Measurements from ENCODE around the gene SERPINA1. TPM values are rescaled to one million over a fixed set of nuclear protein-coding genes. Genes with fewer than 3 reads are reported as not detected.

Gene SERPINA1
- total and polyA plus RNA-seq, 2 donors (not counting 1 experiment from before 2014, with no cell fraction given) = 0.69 to 6.8 TPM

- H3K9me3 Mint-ChIP-seq (ENCODE audit: insufficient read depth) = no peaks in the 10 kb centered on the region
- WGBS (ENCODE audit: insufficient coverage) = 83% methylated on average over 17 of the region's 18 CpGs
These were observed 5.4 kb downstream of the SERPINA1 start for GRCh38 chr14:94382716-94383596.

More at GRCh38 chr14:94382716-94383596, 5.4 kb downstream of the SERPINA1 start:
- no peak overlapping the region for H3K4me2 ChIP-seq (replicated peaks; ENCODE audit: low read depth, low read length, poor library complexity, severe bottlenecking)
- no peaks in the 10 kb centered on the region for H3K27me3 ChIP-seq (replicated peaks in 1 of 4; ENCODE audit: control extremely low read depth in 1 of 4, control insufficient read depth in 3 of 4, insufficient read depth in 4 of 4, low read length in 3 of 4)
- intact Hi-C loops (cut with micrococcal nuclease) = no loop called here
- no peaks in the 10 kb centered on the region for H3K36me3 ChIP-seq (replicated peaks in 1 of 2; ENCODE audit: control extremely low read depth in 1 of 2, control insufficient read depth in 1 of 2, extremely low read depth in 1 of 2, insufficient read depth in 2 of 2, low read length in 1 of 2)
- no peak overlapping the region for H3K27ac Mint-ChIP-seq
- H3K4me1 Mint-ChIP-seq = no peaks in the 10 kb centered on the region
- TF ChIP-seq, protein P1, sequence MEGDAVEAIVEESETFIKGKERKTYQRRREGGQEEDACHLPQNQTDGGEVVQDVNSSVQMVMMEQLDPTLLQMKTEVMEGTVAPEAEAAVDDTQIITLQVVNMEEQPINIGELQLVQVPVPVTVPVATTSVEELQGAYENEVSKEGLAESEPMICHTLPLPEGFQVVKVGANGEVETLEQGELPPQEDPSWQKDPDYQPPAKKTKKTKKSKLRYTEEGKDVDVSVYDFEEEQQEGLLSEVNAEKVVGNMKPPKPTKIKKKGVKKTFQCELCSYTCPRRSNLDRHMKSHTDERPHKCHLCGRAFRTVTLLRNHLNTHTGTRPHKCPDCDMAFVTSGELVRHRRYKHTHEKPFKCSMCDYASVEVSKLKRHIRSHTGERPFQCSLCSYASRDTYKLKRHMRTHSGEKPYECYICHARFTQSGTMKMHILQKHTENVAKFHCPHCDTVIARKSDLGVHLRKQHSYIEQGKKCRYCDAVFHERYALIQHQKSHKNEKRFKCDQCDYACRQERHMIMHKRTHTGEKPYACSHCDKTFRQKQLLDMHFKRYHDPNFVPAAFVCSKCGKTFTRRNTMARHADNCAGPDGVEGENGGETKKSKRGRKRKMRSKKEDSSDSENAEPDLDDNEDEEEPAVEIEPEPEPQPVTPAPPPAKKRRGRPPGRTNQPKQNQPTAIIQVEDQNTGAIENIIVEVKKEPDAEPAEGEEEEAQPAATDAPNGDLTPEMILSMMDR (IDR thresholded peaks at IDR 0.05) = no peak
- no peak for TF ChIP-seq EZH2 (IDR thresholded peaks at IDR 0.05; ENCODE audit: borderline replicate concordance, insufficient read depth, low read depth, low read length, poor library complexity, severe bottlenecking)
- ChIA-PET CTCF (interaction anchor here (0.5 kb wide), 1 partner anchor 314 kb away, joined by 3 read pairs; no protein-coding TSS in a partner anchor), POLR2A (no interaction called here)
- H3K27ac ChIP-seq (ENCODE audit: low read length in 2 of 2) = no peak overlapping the region
- H3K9me3 ChIP-seq (ENCODE audit: control extremely low read depth in 1 of 3, control insufficient read depth in 2 of 3, insufficient read depth in 1 of 3, low read length in 2 of 3) = peaks cover 0 to 6% (median 0%) of the 10 kb centered on the region in 3 donors
- no peak overlapping the region for H3K9ac ChIP-seq (ENCODE audit: low read length)
- ATAC-seq (ENCODE audit: low read depth) (no peak), DNase-seq (no peak)
- H3K4me1 ChIP-seq (ENCODE audit: control insufficient read depth in 2 of 2, insufficient read depth in 2 of 2, low read length in 2 of 2) = no peaks in the 10 kb centered on the region
- H3K4me3 ChIP-seq (ENCODE audit: control extremely low read depth in 1 of 5, extremely low read depth in 1 of 5, insufficient read depth in 1 of 5, low read depth in 2 of 5, low read length in 4 of 5) = no peak overlapping the region
- no peaks in the 10 kb centered on the region for H3K79me2 ChIP-seq (ENCODE audit: control insufficient read depth, insufficient read depth, low read length)
- no peak overlapping the region for H3K4me3 Mint-ChIP-seq
- H3K27me3 Mint-ChIP-seq = peaks cover 4% of the 10 kb centered on the region
- no peak overlapping the region for H2AFZ ChIP-seq (ENCODE audit: insufficient read depth, low read depth, low read length, poor library complexity, severe bottlenecking)
- H4K20me1 ChIP-seq (ENCODE audit: control insufficient read depth, insufficient read depth, low read length, poor library complexity, severe bottlenecking) = no peaks in the 10 kb centered on the region

Data from B cell (primary cell).